ENCODE data around the gene CACNA2D1.

GRCh38 chr7:82223580-82223979 lies 220.0 kb downstream of the CACNA2D1 start:
- TF ChIP-seq CTCF (IDR thresholded peaks at IDR 0.05) (no peak), POLR2A (IDR thresholded peaks at IDR 0.05) (no peak)
